Measurements from ENCODE around the gene NEURL1.
"Not testable (repeated sequence)": the region's sequence is repeated elsewhere in the genome, so short reads cannot be mapped to it uniquely, and the experiment has no call there.

The NEURL1 gene

DNA sequence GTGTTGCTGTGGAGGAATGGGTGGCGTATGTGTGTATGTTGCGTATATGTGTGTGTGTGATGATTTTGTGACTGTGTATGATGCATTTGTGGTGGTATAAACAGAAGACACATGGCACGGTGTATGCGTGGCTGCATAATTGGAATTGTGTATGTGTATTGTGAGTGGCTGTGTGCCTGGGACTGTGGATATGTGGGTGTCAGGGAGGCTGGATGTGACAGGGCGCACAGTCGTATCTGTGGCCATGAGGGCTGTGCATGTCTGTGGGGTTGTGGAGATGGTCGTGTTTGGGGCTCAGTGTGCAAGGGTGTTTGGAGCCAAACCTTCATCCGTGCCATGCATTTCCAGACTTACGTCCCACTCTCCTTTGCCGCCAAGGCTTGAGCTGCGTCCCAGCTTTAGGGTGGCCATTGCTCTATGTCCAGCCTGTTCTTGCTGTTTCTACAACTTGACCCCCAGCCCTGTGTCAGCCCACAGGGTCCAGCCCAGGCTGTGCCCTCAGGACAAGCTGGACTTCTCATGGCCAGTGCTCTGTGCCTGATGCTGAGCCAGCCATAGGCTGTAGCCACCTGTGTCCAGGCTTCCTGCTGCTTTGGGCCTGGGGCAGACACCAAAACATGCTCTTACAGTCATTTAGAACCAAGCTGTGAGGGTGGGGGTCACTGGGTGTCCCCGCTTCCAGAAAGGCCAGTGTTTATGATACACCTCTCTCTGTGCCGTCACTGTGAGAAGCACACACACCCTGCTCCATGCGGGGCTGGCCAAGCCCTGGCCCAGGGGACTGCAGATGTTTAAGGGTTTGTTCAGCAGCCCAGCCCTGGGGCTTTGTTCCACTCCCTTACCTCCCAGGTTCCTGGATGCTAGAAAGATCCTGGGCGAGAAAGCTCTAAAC is 127.6 kb downstream of the NEURL1 start:
- no peak for DNase-seq (ENCODE audit: low read depth, low spot score)

DNA sequence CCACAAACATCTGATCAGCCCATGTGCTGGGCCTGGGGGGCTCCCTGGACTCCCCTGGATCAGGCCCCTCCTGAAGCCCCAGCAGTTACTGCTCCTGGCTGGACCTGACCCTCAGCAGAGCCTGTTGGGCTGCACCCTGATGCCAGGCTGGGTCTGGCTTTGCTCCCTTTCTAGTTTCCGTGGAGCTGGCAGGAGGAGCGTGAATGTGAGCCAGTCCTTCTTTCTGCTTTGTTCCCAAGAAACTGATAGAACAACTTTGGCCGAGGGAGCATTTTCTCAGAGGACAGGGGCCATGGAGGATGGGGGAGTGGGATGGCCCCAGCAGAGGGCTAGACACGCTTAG is 128.2 kb downstream of the NEURL1 start:
- DNase-seq (ENCODE audit: low read depth, low spot score) = no peak

DNA sequence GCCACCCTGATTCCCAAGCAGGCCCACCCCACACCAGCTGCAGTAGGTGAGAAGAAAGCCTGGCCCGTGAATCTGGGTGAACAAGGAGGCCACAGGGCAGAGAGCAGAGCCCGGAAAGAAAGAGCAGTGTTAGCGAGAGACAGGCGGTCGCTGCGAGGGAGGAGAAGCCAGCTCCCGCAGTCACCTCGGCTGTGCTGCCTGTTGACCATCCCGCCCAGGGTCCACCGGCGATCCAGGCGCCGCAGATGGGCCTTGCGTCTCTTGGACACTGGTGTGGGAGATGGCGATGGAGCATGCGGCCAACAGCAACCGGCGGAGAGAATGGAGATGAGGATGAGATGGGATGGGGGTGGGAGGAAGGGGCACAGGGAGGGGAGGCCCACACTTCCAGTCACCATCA is 128.8 kb downstream of the NEURL1 start:
- no peak for DNase-seq (ENCODE audit: low read depth, low spot score)

DNA sequence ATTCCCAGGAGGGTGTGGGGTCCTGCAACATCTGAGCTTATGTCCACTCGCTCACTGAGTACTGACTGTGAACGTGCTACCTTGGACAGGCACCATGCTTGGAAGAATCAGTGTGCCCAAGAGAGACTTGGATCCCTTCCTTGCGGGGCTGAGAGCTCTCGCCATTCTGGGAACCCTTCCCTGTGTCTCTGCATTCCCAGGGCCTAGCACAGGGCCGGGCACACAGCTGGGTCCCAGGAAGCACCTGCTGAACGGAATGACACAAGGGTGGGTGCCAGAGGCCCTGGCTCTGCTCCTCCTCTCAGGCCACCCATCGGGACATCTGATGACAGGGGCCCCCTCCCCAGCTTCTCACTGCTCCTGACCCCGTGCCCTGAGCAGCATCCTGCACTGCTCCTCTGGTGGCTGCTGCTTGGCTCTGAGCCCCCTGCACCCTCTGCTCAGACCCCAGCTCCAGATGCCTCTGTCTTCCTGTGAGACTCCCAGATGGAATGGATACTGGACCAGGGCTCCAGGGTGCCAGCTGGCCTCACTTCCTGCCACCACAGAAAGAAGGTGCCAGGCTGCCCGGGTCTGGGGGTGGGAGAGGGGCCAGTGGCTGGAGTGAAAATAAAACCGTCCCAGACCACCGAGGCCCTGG is 129.6 kb downstream of the NEURL1 start:
- no peak for DNase-seq (ENCODE audit: low read depth, low spot score)

DNA sequence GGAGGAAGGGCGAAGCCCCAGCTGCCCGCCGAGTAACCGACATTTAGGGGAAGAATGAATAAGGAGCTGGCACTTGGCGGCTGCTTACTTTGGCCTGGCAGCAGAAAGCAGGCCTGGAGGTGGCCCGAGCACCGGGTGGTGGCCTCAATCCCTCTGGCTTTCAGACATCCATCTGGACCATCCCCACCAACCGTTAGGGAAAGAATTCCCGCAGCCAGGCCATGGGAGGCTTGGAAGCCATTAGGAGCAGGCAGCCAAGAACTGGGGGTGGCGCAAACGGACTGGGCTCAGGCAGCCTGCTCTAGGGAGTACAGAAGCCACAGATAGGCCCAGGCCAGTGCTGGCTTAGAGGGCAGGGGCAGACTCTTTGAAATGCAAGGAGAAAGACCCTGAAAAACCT is 132.7 kb downstream of the NEURL1 start:
- DNase-seq (ENCODE audit: low read depth, low spot score) = no peak

DNA sequence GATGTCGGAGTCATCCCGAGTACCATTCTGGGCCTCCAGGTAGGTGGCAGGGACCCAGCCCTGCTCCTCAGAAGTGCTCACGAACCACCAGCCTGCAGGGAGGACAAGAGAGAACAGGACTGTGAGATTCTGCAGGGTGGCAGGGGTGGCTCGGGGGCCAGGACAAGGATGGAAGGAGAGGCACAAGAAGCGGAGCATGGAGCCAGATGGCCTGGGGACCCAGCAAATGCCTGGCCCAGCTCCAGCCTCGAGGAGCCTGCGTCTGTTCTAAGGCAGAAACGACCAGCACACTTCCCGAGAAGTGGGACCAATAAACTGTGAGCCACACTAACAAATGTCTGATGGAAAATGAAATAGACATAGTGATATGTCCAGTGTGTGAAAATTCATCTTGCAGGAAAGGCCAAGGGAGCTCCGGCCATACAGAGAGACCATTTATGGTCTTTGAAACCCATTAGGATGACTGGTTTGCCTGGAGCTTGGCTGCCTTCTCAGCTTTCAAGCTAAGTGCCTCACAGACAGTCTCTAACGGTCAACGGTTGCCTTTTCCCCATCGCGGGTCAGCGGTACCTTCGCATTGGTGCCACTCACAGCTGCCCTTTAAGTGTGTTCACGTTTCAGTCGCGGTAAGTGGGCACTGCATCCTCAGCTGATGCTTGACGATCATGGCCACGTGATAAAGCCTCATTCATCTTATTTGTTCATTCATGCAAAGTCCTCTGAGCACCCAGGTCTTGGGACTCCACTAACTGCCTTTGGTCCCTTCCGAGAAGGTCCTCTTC is 133.8 kb downstream of the NEURL1 start:
- no peak for DNase-seq (ENCODE audit: low read depth, low spot score)

DNA sequence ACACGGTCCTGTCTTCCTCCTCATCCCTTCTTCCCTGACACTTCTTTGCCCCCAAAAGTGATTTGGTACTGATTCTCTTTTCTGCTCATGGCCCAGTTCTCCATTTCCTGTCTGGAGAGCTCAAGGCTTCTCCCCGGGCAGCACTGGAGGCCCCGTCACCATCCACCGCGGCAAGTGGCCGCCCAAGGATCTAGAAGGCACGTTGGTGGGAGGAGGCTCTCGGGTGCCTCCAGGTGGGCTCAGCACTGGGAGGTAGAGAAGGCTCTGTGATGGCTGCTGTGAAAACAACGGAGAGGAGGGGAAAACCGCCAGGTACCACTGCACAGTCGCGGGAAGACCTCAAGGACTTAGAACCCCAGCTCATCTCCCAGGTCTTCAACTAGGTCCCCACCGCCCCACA is 134.4 kb downstream of the NEURL1 start:
- DNase-seq (ENCODE audit: low read depth, low spot score) = no peak

DNA sequence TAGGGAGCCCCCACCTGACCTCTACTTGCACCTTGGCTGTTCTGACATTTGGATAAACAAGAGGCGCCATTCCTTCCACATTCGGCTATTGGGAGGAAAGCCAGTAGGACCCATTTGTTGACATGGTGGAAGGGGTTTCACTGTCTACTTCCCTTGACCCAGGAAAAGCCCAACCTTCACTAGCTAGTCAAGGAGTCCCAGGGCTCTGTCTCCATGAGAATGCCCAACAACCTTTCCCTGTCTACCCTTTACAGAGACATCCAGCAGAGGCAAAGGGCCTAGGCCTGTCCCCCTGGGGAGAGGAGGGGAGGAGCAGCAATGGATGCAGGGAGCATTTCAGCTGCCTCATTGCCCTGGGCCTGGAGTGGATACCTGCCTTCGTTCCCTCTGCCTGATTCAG is 136.1 kb downstream of the NEURL1 start:
- no peak for DNase-seq (ENCODE audit: low read depth, low spot score)

DNA sequence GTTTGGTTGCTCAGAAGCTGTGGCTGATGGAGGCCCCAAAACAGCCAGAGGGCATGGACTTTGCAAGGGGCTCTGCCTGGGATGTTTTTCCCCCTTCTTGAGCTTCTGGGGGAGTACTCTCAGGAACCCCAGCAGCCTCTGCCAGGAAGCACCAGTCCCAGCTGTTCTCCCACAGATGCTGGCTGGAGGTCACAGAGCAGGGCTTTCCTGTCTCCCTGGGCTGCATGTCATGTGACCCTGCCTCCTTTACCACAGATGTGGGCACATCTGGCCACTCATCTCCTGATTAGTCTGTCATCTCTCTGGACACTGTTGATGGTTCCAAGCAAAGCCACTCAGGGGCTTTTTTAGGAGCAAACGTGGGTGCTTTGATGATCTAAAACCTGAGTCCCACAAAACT is 136.7 kb downstream of the NEURL1 start:
- no peak for DNase-seq (ENCODE audit: low read depth, low spot score)

DNA sequence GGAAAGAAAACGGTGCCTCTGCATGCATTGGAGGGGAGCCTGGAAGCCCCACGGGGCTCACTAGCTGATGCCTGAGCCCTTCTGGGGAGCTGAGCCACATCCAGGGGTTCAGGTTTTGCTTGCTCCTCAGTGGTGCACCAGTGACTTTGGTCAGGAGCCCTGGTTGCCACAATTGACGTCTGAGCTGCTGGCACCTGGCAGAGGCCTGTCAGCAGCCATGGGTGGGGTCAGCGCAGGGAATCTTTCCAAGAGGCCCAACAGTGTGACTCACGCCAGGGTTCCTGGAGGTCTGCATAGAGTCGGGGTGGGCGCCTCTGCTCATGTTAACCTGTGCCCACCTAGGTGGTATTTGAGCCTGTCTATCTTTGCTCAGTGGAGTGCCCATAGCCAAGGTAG is 138.7 kb downstream of the NEURL1 start:
- no peak for DNase-seq (ENCODE audit: low read depth, low spot score)

DNA sequence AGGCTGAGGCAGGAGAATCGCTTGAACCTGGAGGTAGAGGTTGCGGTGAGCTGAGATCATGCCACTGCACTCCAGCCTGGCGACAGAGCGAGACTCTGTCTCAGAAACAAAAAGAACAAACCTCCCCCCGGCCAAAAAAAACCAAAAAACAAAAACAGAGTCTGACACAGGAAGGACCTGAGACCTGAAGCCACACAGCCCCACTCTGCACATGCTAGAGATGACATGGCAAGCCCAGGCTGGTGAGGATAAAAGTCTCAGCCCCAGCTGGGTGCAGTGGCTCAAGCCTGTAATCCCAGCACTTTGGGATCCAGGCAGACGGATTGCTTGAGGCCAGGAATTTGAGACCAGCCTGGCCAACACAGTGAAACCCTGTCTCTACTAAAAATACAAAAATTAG is 139.4 kb downstream of the NEURL1 start:
- DNase-seq (ENCODE audit: low read depth, low spot score) = not testable (repeated sequence)

DNA sequence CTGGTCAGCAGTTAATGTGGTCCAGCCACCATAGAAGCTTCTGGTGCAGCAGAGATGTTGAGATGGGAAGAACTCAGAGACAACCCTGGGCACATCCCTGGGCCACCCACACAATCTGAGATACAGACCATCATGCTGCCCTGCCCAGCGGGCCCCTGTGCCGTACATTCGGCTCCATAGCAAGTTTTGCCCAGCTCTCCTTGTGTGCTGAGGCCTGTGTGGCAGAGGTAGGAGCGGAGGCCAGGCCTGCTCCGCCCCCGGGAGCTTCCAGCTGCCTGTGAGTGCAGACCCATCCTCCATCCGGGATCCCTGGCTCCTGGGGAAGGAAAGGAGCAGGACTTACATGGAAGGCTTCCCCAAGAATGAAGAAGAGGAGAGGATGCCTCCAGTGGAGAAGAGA is 140.3 kb downstream of the NEURL1 start:
- no peak for DNase-seq (ENCODE audit: low read depth, low spot score)

DNA sequence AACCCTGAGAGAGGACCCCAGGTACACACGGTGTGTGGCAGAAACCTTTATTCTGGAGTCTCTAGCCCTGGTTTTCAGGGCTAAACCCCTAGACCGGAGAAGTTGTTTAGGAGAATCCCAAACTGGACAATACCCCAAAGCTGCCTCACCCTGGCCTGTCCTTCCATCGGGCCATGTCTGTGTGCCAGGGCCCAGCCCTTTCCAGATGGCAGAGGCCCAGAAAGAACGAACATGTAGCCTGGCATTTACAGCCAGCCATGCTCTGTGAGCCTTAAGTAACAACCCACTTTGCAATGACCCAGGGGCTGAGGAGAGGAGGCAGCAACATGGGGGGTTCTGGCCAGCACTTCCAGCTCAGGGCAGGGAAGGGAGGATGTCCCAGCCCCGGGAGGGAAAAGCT is 142.1 kb downstream of the NEURL1 start:
- no peak for DNase-seq (ENCODE audit: low read depth, low spot score)

DNA sequence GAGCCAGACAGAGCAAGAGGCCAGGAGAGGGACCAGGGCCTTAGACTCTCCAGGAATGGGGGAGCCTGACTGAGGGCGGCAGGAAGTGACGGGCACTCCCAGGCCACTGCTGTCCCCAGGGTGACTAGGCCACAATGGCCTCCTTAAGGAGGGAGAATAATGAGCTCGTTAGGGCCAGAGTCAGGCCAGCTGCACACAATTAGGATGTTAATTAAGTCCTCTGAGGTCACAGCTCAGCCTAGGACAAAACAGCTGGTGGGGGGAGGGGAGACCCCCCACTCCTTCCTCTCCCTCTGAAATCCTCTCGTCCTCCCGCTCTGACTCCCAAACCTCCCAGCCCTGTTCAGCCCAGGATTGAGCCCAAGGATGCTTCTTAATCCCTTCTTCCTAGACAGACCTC is 143.0 kb downstream of the NEURL1 start:
- no peak for DNase-seq (ENCODE audit: low read depth, low spot score)

DNA sequence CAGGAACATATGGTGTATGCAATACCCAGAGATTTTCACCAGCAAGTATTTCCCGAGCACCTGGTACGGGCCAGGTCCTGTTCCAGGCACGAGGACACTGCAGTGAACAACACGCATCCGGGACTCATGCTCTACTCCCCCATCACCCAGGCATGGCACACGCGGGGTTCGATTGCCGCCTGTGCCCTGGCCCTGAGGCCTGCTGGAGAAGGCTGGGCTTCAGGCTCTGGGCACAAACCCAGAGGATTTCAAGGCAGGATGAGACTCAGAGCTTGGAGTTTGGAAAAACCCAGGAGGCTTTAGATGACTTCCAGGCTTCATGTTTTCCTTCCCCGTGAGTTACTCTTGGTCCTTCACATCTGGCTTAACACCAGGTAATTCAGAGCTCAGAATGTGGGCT is 143.5 kb downstream of the NEURL1 start:
- no peak for DNase-seq (ENCODE audit: low read depth, low spot score)

DNA sequence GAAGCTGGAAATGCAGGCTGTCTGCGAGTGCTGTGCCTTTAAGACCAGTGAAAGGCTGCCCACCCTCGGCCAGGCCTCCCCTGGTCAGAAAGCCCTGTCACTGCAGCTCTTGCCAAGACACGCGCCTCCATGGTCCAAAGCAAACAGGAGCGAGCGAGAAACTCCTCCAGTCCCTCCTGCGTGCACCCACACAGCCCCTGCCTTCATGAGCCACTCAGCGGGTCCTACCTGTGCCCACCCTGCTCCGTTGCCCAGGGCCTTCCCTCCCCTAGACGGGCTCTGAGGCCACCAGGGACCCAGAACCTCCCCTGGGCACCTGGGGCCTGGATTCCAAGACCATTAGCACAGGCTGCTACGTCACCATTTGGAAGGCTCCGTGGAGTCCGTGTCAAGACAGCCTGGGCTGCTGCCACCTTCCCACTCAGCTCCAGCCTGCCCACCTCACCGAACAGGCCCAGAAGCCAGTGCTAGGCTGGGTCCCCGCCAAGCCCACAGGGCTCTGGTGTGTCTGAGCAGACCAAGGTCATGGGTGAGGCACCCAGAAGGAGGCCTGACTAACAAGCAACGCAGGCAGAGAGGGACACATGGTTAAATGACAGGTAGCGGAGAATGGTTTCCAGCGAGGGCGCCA is 144.5 kb downstream of the NEURL1 start:
- no peak for DNase-seq (ENCODE audit: low read depth, low spot score)

DNA sequence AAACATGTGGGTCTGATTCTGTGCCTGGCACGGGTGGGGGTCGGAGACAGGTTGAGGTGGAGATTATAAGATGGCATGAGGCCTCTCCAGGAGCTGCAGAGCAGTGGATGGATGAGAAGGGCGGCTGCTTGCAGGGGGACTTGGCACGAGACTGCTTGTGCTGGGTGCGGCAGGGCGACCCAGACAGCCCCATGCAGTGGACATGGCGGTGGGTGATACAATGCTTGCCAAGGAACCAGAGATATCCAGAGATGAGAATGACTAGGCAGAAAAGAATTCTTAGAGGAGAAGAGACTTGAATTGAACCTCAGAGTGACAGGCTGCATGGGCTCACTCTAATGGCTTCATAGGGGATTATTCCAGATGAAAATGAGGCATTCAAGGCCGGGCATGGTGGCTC is 145.4 kb downstream of the NEURL1 start:
- no peak for DNase-seq (ENCODE audit: low read depth, low spot score)

DNA sequence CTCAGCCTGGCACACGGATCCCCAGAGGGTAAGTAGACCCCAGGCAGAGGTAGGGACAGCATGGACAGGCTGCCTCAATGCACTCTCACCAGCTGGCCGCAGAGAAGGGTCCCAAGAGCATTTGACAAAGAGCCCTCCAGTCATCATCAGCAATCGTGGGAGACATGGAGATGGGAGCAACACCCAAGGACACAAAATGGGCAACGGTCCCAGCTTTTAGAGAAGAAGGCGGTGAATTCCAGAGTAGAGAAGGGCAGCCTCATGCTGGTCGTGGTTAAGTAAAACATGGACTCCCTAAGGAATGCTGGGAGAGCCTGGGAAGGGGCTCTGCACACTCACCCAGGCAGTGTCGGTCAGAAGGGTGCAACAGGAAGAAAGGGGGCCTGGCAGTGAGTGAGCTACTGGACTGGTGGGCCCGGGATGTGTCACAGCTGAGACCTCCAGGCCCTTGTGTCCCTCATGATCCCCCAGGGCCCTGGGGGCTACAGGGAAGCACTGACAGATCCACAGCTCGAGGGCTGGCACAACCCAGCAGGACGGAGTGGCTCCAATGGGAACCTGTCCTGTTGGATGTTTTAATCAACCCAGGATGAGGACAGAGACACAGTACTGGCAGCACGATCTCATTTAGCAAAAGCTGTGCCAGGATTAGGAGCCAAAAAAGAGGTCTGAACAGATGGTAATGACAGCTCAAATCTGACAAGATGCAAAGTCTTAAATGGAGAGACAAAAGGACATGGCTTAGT is 147.1 kb downstream of the NEURL1 start:
- no peak for DNase-seq (ENCODE audit: low read depth, low spot score)

DNA sequence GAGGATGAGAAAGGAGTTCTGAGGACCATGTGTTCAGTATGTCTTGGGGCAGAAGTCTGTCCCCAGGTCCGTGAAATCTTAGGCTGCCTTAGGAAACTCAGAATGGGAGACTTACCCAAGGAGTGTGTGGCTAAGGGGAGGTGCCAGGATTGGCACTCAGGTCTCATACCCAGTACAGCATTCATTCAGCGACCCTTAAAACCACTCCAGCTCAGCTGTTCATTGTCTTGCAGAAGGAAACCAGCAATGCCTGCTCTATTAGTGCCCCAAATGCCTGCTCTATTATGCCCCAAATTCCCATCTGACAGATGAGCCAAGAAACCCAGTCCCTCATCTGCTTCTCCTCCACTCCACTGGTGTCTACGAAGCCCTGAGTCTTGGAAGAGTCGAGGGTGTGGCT is 147.8 kb downstream of the NEURL1 start:
- no peak for DNase-seq (ENCODE audit: low read depth, low spot score)
